SK-N-SH (cell line): ENCODE measurements around the gene CYP27A1. TPM values are rescaled to one million over a fixed set of nuclear protein-coding genes. Genes with fewer than 3 reads are reported as not detected.

Experiments
- CTCF ChIP-seq: fragments of 200-600 bp; sonication (generic); IDR thresholded peaks from 2 replicates; pipeline ENCODE4 v1.6.1; 2017; ENCODE audit warnings: antibody characterized with exemption, mild to moderate bottlenecking, moderate library complexity
- ELF1 ChIP-seq: IDR thresholded peaks from 2 replicates; pipeline ENCODE4 v1.4.0; 2012
- FOXM1 ChIP-seq: IDR thresholded peaks from 2 replicates; pipeline ENCODE4 v1.4.0; 2012; ENCODE audit warnings: low read depth, mild to moderate bottlenecking
- SIN3A ChIP-seq: IDR thresholded peaks from 2 replicates; pipeline ENCODE4 v1.6.1; 2012; ENCODE audit warnings: low read depth, mild to moderate bottlenecking, low read length, moderate library complexity, borderline replicate concordance
- SMC3 ChIP-seq: IDR thresholded peaks from 2 replicates; pipeline ENCODE4 v1.6.1; 2012; ENCODE audit warnings: low read depth, low read length, improper control_type of control experiment
- TAF1 ChIP-seq: IDR thresholded peaks from 2 replicates; pipeline ENCODE4 v1.6.1; 2012; ENCODE audit warnings: low read depth, mild to moderate bottlenecking, low read length, moderate library complexity, borderline replicate concordance
- polyA plus RNA-seq, 3 experiments: library from polyadenylated mRNA; depleted of rRNA; stranded (reverse); fragments of >200 nt; gene quantifications; 2 replicates each; pipeline ENCODE4 v1.2.3, GENCODE V29; 2012

CYP27A1 gene
- polyA plus RNA-seq, 1 of the 3 experiments (the other 2 are of a cell fraction) = 0.54 TPM

- TF ChIP-seq FOXM1 (no peak), SIN3A (no peak), ELF1 (no peak), TAF1 (no peak), CTCF (no peak), SMC3 (no peak)
- TF ChIP-seq, all 33 proteins: peak for 0
Observed at GRCh38 chr2:218863021-218863520, 81.1 kb downstream of the CYP27A1 start (continued).

Other genes starting within 250 kb of the CYP27A1 start
- 0.95 and 1.4 TPM in 2 replicates for gene USP37, start 213.8 kb upstream of the CYP27A1 start, polyA plus RNA-seq (2012; rRNA removed)
- 36.8 and 40.8 TPM in 2 replicates for gene CNOT9, start 213.3 kb upstream of the CYP27A1 start, polyA plus RNA-seq (2012; rRNA removed)
- gene PLCD4, start 174.2 kb upstream of the CYP27A1 start, polyA plus RNA-seq (2012; rRNA removed) = 8.5 and 11.0 TPM in 2 replicates
- 5.7 and 8.1 TPM in 2 replicates for gene ZNF142, start 122.5 kb upstream of the CYP27A1 start, polyA plus RNA-seq (2012; rRNA removed)
- 47.5 and 59.8 TPM in 2 replicates for gene BCS1L, start 122.5 kb upstream of the CYP27A1 start, polyA plus RNA-seq (2012; rRNA removed)
- gene RNF25, start 110.1 kb upstream of the CYP27A1 start, polyA plus RNA-seq (2012; rRNA removed) = 72.2 and 90.6 TPM in 2 replicates
- 53.5 and 83.2 TPM in 2 replicates for gene STK36, start 110.1 kb upstream of the CYP27A1 start, polyA plus RNA-seq (2012; rRNA removed)
- gene TTLL4, start 71.3 kb upstream of the CYP27A1 start, polyA plus RNA-seq (2012; rRNA removed) = 15.6 and 18.6 TPM in 2 replicates
- not detected in 2 replicates for gene PRKAG3, start 49.7 kb downstream of the CYP27A1 start, polyA plus RNA-seq (2012; rRNA removed)
- gene WNT6, start 77.7 kb downstream of the CYP27A1 start, polyA plus RNA-seq (2012; rRNA removed) = 0.06 and 0.08 TPM in 2 replicates
- gene WNT10A, start 98.7 kb downstream of the CYP27A1 start, polyA plus RNA-seq (2012; rRNA removed) = 0.02 TPM in 1 of 2 replicates, not detected in the other
- gene CDK5R2, start 177.5 kb downstream of the CYP27A1 start, polyA plus RNA-seq (2012; rRNA removed) = 0.19 and 0.26 TPM in 2 replicates
- gene FEV, start 203.0 kb downstream of the CYP27A1 start, polyA plus RNA-seq (2012; rRNA removed) = 0.53 and 1.2 TPM in 2 replicates
- not detected in 2 replicates for gene CRYBA2, start 211.3 kb downstream of the CYP27A1 start, polyA plus RNA-seq (2012; rRNA removed)